IMR-90 (cell line): Measurements from ENCODE around the gene LRRC37B. TPM values are rescaled to one million over a fixed set of nuclear protein-coding genes. Genes with fewer than 3 reads are reported as not detected.
"Not testable (repeated sequence)": the region's sequence is repeated elsewhere in the genome, so short reads cannot be mapped to it uniquely, and the experiment has no call there.

Source experiments
- ATAC-seq: fragments of 200-7000 bp; cut with Tn5 transposase; 2 replicates; pipeline ENCODE4 v1.9.1; 2020; ENCODE audit warnings: low read depth, mild to moderate bottlenecking, moderate library complexity
- BruUV-seq: library from RNA; stranded (reverse); fragments of 400-500 nt; replicated peaks from 2 replicates; lab custom pipeline; 2021; lab: Mats Ljungman, UMichigan
- CTCF ChIA-PET: fragments of 300-600 bp; formaldehyde crosslinking; extraction: SDS; loops from one replicate; lab custom pipeline; 2021; ENCODE audit warnings: antibody characterized with exemption; lab: Yijun Ruan, JAX
- POLR2A ChIA-PET: fragments of 300-600 bp; sonication (Branson Sonifier 250); formaldehyde crosslinking; loops from one replicate; lab custom pipeline; 2022; ENCODE audit warnings: antibody characterized with exemption; ENCODE audit not compliant: unreplicated experiment; lab: Charles Lee
- DNase-seq: peaks from one replicate; pipeline ENCODE4 v3.0.0; 2013
- H2AFZ ChIP-seq: replicated peaks from 2 replicates; pipeline ENCODE3; 2013; ENCODE audit warnings: low read length, mild to moderate bottlenecking; ENCODE audit not compliant: poor library complexity
- H2AK5ac ChIP-seq: 2 replicates; pipeline ENCODE4 v1.6.1; 2013; ENCODE audit warnings: low read depth, low read length, inconsistent platforms
- H2AK9ac ChIP-seq: replicated peaks from 2 replicates; pipeline ENCODE3; 2013; ENCODE audit warnings: mild to moderate bottlenecking, low read depth, low read length, moderate library complexity; ENCODE audit not compliant: poor library complexity
- H2BK120ac ChIP-seq: 2 replicates; pipeline ENCODE4 v1.6.1; 2013; ENCODE audit warnings: low read depth, low read length, inconsistent platforms
- H2BK15ac ChIP-seq: 3 replicates; pipeline ENCODE4 v1.6.1; 2013; ENCODE audit warnings: low read depth, low read length, inconsistent platforms
- H2BK20ac ChIP-seq: 2 replicates; pipeline ENCODE4 v1.6.1; 2013; ENCODE audit warnings: low read depth, mild to moderate bottlenecking, inconsistent platforms, low read length, moderate library complexity
- H2BK5ac ChIP-seq: 2 replicates; pipeline ENCODE4 v1.6.1; 2013; ENCODE audit warnings: mild to moderate bottlenecking, low read depth, low read length, inconsistent platforms; ENCODE audit not compliant: poor library complexity, severe bottlenecking
- H3K14ac ChIP-seq: replicated peaks from 2 replicates; pipeline ENCODE4 v1.6.1; 2013; ENCODE audit warnings: low read depth, low read length, inconsistent platforms
- H3K18ac ChIP-seq: 2 replicates; pipeline ENCODE4 v1.6.1; 2013; ENCODE audit warnings: low read depth, low read length, control low read depth
- H3K23ac ChIP-seq: 2 replicates; pipeline ENCODE4 v1.6.1; 2013; ENCODE audit warnings: low read depth, low read length, inconsistent platforms
- H3K27ac ChIP-seq: 2 replicates; pipeline ENCODE4 v1.5.1; 2013; ENCODE audit warnings: mild to moderate bottlenecking, control low read depth, low read length; ENCODE audit not compliant: insufficient read depth
- H3K27me3 ChIP-seq: 2 replicates; pipeline ENCODE4 v1.6.1; 2013; ENCODE audit warnings: low read length; ENCODE audit not compliant: control insufficient read depth, insufficient read depth
- H3K36me3 ChIP-seq: 2 replicates; pipeline ENCODE4 v1.6.1; 2013; ENCODE audit warnings: low read length, mixed read lengths; ENCODE audit not compliant: control insufficient read depth, insufficient read depth
- H3K4ac ChIP-seq: 2 replicates; pipeline ENCODE4 v1.6.1; 2013; ENCODE audit warnings: low read depth, low read length, inconsistent platforms
- H3K4me1 ChIP-seq: 2 replicates; pipeline ENCODE4 v1.6.1; 2013; ENCODE audit warnings: low read length, mixed read lengths; ENCODE audit not compliant: control insufficient read depth, insufficient read depth
- H3K4me2 ChIP-seq: 2 replicates; pipeline ENCODE4 v1.6.1; 2013; ENCODE audit warnings: low read depth, mild to moderate bottlenecking, control low read depth, low read length, moderate library complexity
- H3K4me3 ChIP-seq: 2 replicates; pipeline ENCODE4 v1.5.1; 2013; ENCODE audit warnings: low read depth, mild to moderate bottlenecking, control low read depth, low read length, moderate library complexity; ENCODE audit not compliant: insufficient read depth
- H3K56ac ChIP-seq: 2 replicates; pipeline ENCODE4 v1.6.1; 2013; ENCODE audit warnings: low read length, inconsistent platforms; ENCODE audit not compliant: insufficient read depth; ENCODE audit errors: extremely low read depth
- H3K79me1 ChIP-seq, 2 experiments: 2 replicates each; pipeline ENCODE4 v1.6.1; 2013; ENCODE audit warnings: low read length in 2 of 2, inconsistent platforms in 1 of 2, low read depth in 1 of 2
- H3K9ac ChIP-seq: 2 replicates; pipeline ENCODE4 v1.6.1; 2013; ENCODE audit warnings: low read depth, low read length, control low read depth
- H3K9me1 ChIP-seq: 2 replicates; pipeline ENCODE4 v1.6.1; 2013; ENCODE audit warnings: low read length, inconsistent platforms; ENCODE audit not compliant: insufficient read depth
- H3K9me3 ChIP-seq: 2 replicates; pipeline ENCODE4 v1.6.1; 2013; ENCODE audit warnings: low read length; ENCODE audit not compliant: control insufficient read depth, insufficient read depth
- H4K20me1 ChIP-seq: 2 replicates; pipeline ENCODE4 v1.6.1; 2013; ENCODE audit warnings: low read length, inconsistent platforms; ENCODE audit not compliant: insufficient read depth
- H4K5ac ChIP-seq: 2 replicates; pipeline ENCODE4 v1.6.1; 2013; ENCODE audit warnings: mild to moderate bottlenecking, low read depth, low read length, control low read depth
- H4K8ac ChIP-seq, 2 experiments: 2 replicates each; pipeline ENCODE4 v1.6.1; 2013; ENCODE audit warnings: low read depth in 2 of 2, low read length in 2 of 2, control low read depth in 1 of 2, inconsistent platforms in 1 of 2
- H4K91ac ChIP-seq: 2 replicates; pipeline ENCODE4 v1.6.1; 2013; ENCODE audit warnings: low read depth, low read length, inconsistent platforms; ENCODE audit not compliant: insufficient read depth
- CEBPB ChIP-seq: IDR thresholded peaks from 2 replicates; pipeline ENCODE4 v1.6.1; 2012; ENCODE audit warnings: low read depth, low read length, improper control_type of control experiment
- WGBS, 2 experiments: methylation state at CpG; one replicate each; pipeline versions ENCODE4 v1.1.5 to v1.1.7; 2013; ENCODE audit warnings: missing lambda C conversion rate in 2 of 2; ENCODE audit not compliant: insufficient read length in 1 of 2; ENCODE audit errors: extremely low coverage in 2 of 2; 5-methylcytosine and 5-hydroxymethylcytosine counted together
- dilution Hi-C: fragments of 300-500 bp; cut with HindIII; formaldehyde crosslinking; loops from one replicate; pipeline ENCODE4 v1.14.3; 2018; ENCODE audit warnings: low sequenced_read_pairs; ENCODE audit not compliant: unreplicated experiment
- in situ Hi-C: fragments of 300-500 bp; cut with MboI; formaldehyde crosslinking; loops from 3 replicates; pipeline ENCODE4 v1.14.3; 2019; ENCODE audit warnings: low sequenced_read_pairs, inconsistent platforms, mixed read lengths
- intact Hi-C: fragments of 100-400 bp; cut with micrococcal nuclease; formaldehyde crosslinking; loops from 2 replicates; pipeline ENCODE4 v1.10.0; 2022
- polyA plus RNA-seq, 3 experiments: library from polyadenylated mRNA; depleted of rRNA; stranded (reverse); fragments of >200 nt; gene quantifications; 2 replicates each; pipeline ENCODE4 v1.2.3, GENCODE V29; 2012; ENCODE audit warnings: low replicate concordance in 1 of 3
- total RNA-seq: library from RNA; depleted of rRNA; stranded (reverse); fragments of >200 nt; gene quantifications from 2 replicates; pipeline ENCODE4 v1.2.3, GENCODE V29; 2012

Gene LRRC37B
- total and polyA plus RNA-seq, 2 of the 4 experiments (the other 2 are of a cell fraction): 4.3 to 7.2 TPM

GRCh38 chr17:32045611-32046010 lies 38.4 kb downstream of the LRRC37B start:
- H4K8ac ChIP-seq, H3K4me2 ChIP-seq, H3K4ac ChIP-seq, H4K91ac ChIP-seq, H2BK5ac ChIP-seq, H3K4me3 ChIP-seq, H2AFZ ChIP-seq, H2BK120ac ChIP-seq, H3K4me1 ChIP-seq, H2BK15ac ChIP-seq, H3K23ac ChIP-seq, POLR2A ChIA-PET, H3K14ac ChIP-seq, H3K56ac ChIP-seq, H3K36me3 ChIP-seq, H2BK20ac ChIP-seq, H3K9ac ChIP-seq, CTCF ChIA-PET, ATAC-seq, H4K5ac ChIP-seq, dilution Hi-C loops, H3K79me1 ChIP-seq, intact Hi-C loops, H2AK5ac ChIP-seq, H4K20me1 ChIP-seq, H3K27me3 ChIP-seq, H3K9me3 ChIP-seq, H2AK9ac ChIP-seq, H3K27ac ChIP-seq, in situ Hi-C loops, BruUV-seq, H3K18ac ChIP-seq, H3K9me1 ChIP-seq: not testable (repeated sequence)
- 0 out of 2 replicates have a peak, but pooled peaks have one; percentile 29 for TF ChIP-seq CEBPB
- DNase-seq: peak; percentile 43
- no CpG with 5 or more reads among the region's 3 CpGs for WGBS, 2 experiments

- H3K9me1 ChIP-seq, H2BK120ac ChIP-seq, intact Hi-C loops, H2AK9ac ChIP-seq, H2BK5ac ChIP-seq, H3K9ac ChIP-seq, H2AK5ac ChIP-seq, H3K27me3 ChIP-seq, ATAC-seq, H3K4ac ChIP-seq, H3K4me1 ChIP-seq, H4K20me1 ChIP-seq, CTCF ChIA-PET, H4K8ac ChIP-seq, H2BK15ac ChIP-seq, H3K56ac ChIP-seq, H3K4me2 ChIP-seq, H3K79me1 ChIP-seq, H3K14ac ChIP-seq, dilution Hi-C loops, POLR2A ChIA-PET, H3K4me3 ChIP-seq, DNase-seq, in situ Hi-C loops, H3K27ac ChIP-seq, H3K23ac ChIP-seq, H3K9me3 ChIP-seq, H2BK20ac ChIP-seq, H4K5ac ChIP-seq, H3K18ac ChIP-seq, H2AFZ ChIP-seq, H3K36me3 ChIP-seq, H4K91ac ChIP-seq, BruUV-seq: not testable (repeated sequence)
- 100% methylated on average over 4 of the region's 6 CpGs; no CpG with 5 or more reads in 1 of the 2 experiments for WGBS, 2 experiments
Measured at GRCh38 chr17:32047663-32048062, 40.5 kb downstream of the LRRC37B start.
